H9 (cell line): Measurements from ENCODE around the gene DRICH1. TPM values are rescaled to one million over a fixed set of nuclear protein-coding genes. Genes with fewer than 3 reads are reported as not detected.

Experiments used
- DNase-seq: peaks from one replicate; pipeline ENCODE4 v3.0.0-alpha.2; 2017
- H2AFZ ChIP-seq: one replicate; pipeline ENCODE4 v1.6.1; 2013; ENCODE audit warnings: mild to moderate bottlenecking, low read length, control low read depth, moderate library complexity
- H2AK5ac ChIP-seq: 2 replicates; pipeline ENCODE4 v1.6.1; 2013; ENCODE audit warnings: low read length, control low read depth, mixed read lengths; ENCODE audit not compliant: insufficient read length
- H2BK120ac ChIP-seq: one replicate; pipeline ENCODE4 v1.6.1; 2013; ENCODE audit warnings: low read depth, mild to moderate bottlenecking, low read length, control low read depth, inconsistent platforms; ENCODE audit not compliant: poor library complexity, severe bottlenecking
- H2BK12ac ChIP-seq: 2 replicates; pipeline ENCODE4 v1.6.1; 2013; ENCODE audit warnings: low read length, control low read depth, mixed read lengths, low read depth; ENCODE audit not compliant: insufficient read length
- H2BK15ac ChIP-seq: 2 replicates; pipeline ENCODE4 v1.6.1; 2013; ENCODE audit warnings: low read depth, low read length, control low read depth
- H2BK20ac ChIP-seq: one replicate; pipeline ENCODE4 v1.6.1; 2013; ENCODE audit warnings: low read depth, mild to moderate bottlenecking, low read length, control low read depth, inconsistent platforms; ENCODE audit not compliant: poor library complexity, severe bottlenecking
- H2BK5ac ChIP-seq: 2 replicates; pipeline ENCODE4 v1.6.1; 2013; ENCODE audit warnings: low read length, control low read depth, mixed read lengths; ENCODE audit not compliant: insufficient read length
- H3K14ac ChIP-seq: 2 replicates; pipeline ENCODE4 v1.6.1; 2013; ENCODE audit warnings: low read length, control low read depth; ENCODE audit not compliant: insufficient read depth
- H3K18ac ChIP-seq: 2 replicates; pipeline ENCODE4 v1.6.1; 2013; ENCODE audit warnings: low read depth, mild to moderate bottlenecking, mixed read lengths, low read length, control low read depth; ENCODE audit not compliant: insufficient read length
- H3K23ac ChIP-seq: 2 replicates; pipeline ENCODE4 v1.6.1; 2013; ENCODE audit warnings: low read length, control low read depth, mixed read lengths, low read depth; ENCODE audit not compliant: insufficient read length
- H3K23me2 ChIP-seq: 2 replicates; pipeline ENCODE4 v1.6.1; 2013; ENCODE audit warnings: low read depth, mild to moderate bottlenecking, mixed read lengths, low read length, control low read depth; ENCODE audit not compliant: insufficient read length, poor library complexity, severe bottlenecking
- H3K27ac ChIP-seq: 2 replicates; pipeline ENCODE4 v1.5.1; 2013; ENCODE audit warnings: low read length, control low read depth, mixed read lengths, low read depth; ENCODE audit not compliant: insufficient read length
- H3K27me3 ChIP-seq: 2 replicates; pipeline ENCODE4 v1.6.1; 2013; ENCODE audit warnings: low read length, control low read depth, inconsistent platforms; ENCODE audit not compliant: insufficient read depth
- H3K4ac ChIP-seq: 2 replicates; pipeline ENCODE4 v1.6.1; 2013; ENCODE audit warnings: low read depth, mild to moderate bottlenecking, control low read depth, inconsistent platforms, low read length, moderate library complexity
- H3K4me1 ChIP-seq: 2 replicates; pipeline ENCODE4 v1.6.1; 2013; ENCODE audit warnings: low read length, control low read depth, inconsistent platforms; ENCODE audit not compliant: insufficient read depth
- H3K4me2 ChIP-seq: 2 replicates; pipeline ENCODE4 v1.6.1; 2013; ENCODE audit warnings: low read length, control low read depth, mixed read lengths; ENCODE audit not compliant: insufficient read length, insufficient read depth
- H3K56ac ChIP-seq: 2 replicates; pipeline ENCODE4 v1.6.1; 2013; ENCODE audit warnings: low read depth, mild to moderate bottlenecking, mixed read lengths, low read length, control low read depth; ENCODE audit not compliant: insufficient read length
- H3K79me1 ChIP-seq: 2 replicates; pipeline ENCODE4 v1.6.1; 2013; ENCODE audit warnings: low read depth, mild to moderate bottlenecking, moderate library complexity, low read length, control low read depth, inconsistent platforms; ENCODE audit not compliant: insufficient read depth, poor library complexity, severe bottlenecking
- H3K79me2 ChIP-seq: 2 replicates; pipeline ENCODE4 v1.6.1; 2013; ENCODE audit warnings: low read length, control low read depth, inconsistent platforms; ENCODE audit not compliant: insufficient read depth
- H3K9ac ChIP-seq: 2 replicates; pipeline ENCODE4 v1.6.1; 2013; ENCODE audit warnings: low read length, control low read depth, mixed read lengths; ENCODE audit not compliant: insufficient read length; ENCODE audit errors: extremely low read depth
- H3K9me3 ChIP-seq: one replicate; pipeline ENCODE4 v1.6.1; 2013; ENCODE audit warnings: low read depth, low read length, inconsistent platforms; ENCODE audit not compliant: control insufficient read depth
- H3T11ph ChIP-seq: one replicate; pipeline ENCODE4 v1.6.1; 2013; ENCODE audit warnings: mild to moderate bottlenecking, low read length, control low read depth, inconsistent platforms
- H4K20me1 ChIP-seq: one replicate; pipeline ENCODE4 v1.6.1; 2013; ENCODE audit not compliant: control insufficient read depth, insufficient read length, insufficient read depth
- H4K5ac ChIP-seq: 2 replicates; pipeline ENCODE4 v1.6.1; 2013; ENCODE audit warnings: low read depth, mild to moderate bottlenecking, mixed read lengths, low read length, control low read depth; ENCODE audit not compliant: insufficient read length
- H4K8ac ChIP-seq: replicated peaks from 2 replicates; pipeline ENCODE4 v1.6.1; 2013; ENCODE audit warnings: low read length, control low read depth, mixed read lengths, low read depth; ENCODE audit not compliant: insufficient read length
- H4K91ac ChIP-seq: 2 replicates; pipeline ENCODE4 v1.6.1; 2013; ENCODE audit warnings: low read depth, mild to moderate bottlenecking, moderate library complexity, mixed read lengths, low read length, control low read depth; ENCODE audit not compliant: insufficient read length
- H3K27ac Mint-ChIP-seq, 3 experiments: 2 replicates in 2 of 3; 3 replicates in 1 of 3; pipeline ENCODE4 v1.8.0; 2020 to 2021; ENCODE audit warnings: mixed read lengths in 3 of 3, mild to moderate bottlenecking in 1 of 3, moderate library complexity in 1 of 3
- H3K27me3 Mint-ChIP-seq: 2 replicates; pipeline ENCODE4 v1.8.0; 2021; ENCODE audit warnings: low read depth, mild to moderate bottlenecking, moderate library complexity, mixed read lengths
- H3K36me3 Mint-ChIP-seq, 3 experiments: 2 replicates in 2 of 3; 3 replicates in 1 of 3; pipeline ENCODE4 v1.8.0; 2020 to 2021; ENCODE audit warnings: low read depth in 3 of 3, mixed read lengths in 3 of 3; ENCODE audit not compliant: insufficient read depth in 1 of 3
- H3K4me1 Mint-ChIP-seq, 2 experiments: 2 replicates each; pipeline ENCODE4 v1.8.0; 2020; ENCODE audit warnings: mixed read lengths in 2 of 2
- H3K4me3 Mint-ChIP-seq, 2 experiments: 2 replicates in 1 of 2; 3 replicates in 1 of 2; pipeline ENCODE4 v1.8.0; 2020 to 2021; ENCODE audit warnings: mild to moderate bottlenecking in 2 of 2, mixed read lengths in 2 of 2, moderate library complexity in 1 of 2
- H3K9me3 Mint-ChIP-seq, 2 experiments: 2 replicates in 1 of 2; 3 replicates in 1 of 2; pipeline ENCODE4 v1.8.0; 2020; ENCODE audit warnings: mild to moderate bottlenecking in 2 of 2, mixed read lengths in 2 of 2, moderate library complexity in 1 of 2
- WGBS: extraction: QIAGEN DNeasy Blood & Tissue Kit; methylation state at CpG from one replicate; pipeline ENCODE4 v1.1.7; 2013; ENCODE audit warnings: missing lambda C conversion rate, low lambda C conversion rate, mixed read lengths; ENCODE audit not compliant: insufficient read length; ENCODE audit errors: extremely low coverage; 5-methylcytosine and 5-hydroxymethylcytosine counted together
- total RNA-seq: library from RNA; stranded (reverse); gene quantifications from 2 replicates; pipeline ENCODE4 v1.2.1, GENCODE V29; 2021
- TF ChIP-seq, protein P1 (sequence below): fragments of 200-600 bp; sonication (generic); conservative IDR thresholded peaks from 3 replicates; pipeline ENCODE4 v1.8.0; 2021; ENCODE audit warnings: antibody characterized with exemption, mild to moderate bottlenecking

DRICH1 gene
- total RNA-seq, 1 experiment from 2014 or later: not detected

DNA sequence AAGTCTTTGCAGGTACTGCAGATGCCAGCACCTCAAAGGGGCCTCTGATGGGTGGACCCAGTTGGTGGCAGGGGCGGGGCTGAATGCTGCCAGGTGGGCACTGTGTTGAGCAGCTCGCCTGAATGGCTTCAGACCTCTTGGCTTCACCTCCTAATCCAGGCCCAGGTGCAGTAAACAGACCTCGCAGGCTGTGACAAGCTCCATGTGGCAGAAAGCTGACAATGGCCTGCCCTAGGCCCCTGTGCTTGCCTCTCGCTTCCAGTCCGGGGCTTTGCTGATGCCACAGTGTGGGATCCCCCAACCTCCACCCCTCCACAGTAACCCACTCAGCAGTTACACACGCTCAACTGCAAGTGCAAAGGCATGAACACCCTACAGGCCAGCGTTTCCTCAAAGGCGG is 61.4 kb downstream of the DRICH1 start:
- no peak overlapping the region for H3K27ac ChIP-seq
- H3K27me3 ChIP-seq: peaks cover 7% of the 10 kb centered on the region; the same call in 1 of the 2 replicates
- no peak overlapping the region for H4K5ac ChIP-seq
- no peaks in the 10 kb centered on the region for H3K79me2 ChIP-seq
- no peak overlapping the region for H3K18ac ChIP-seq
- no peak overlapping the region for H3K56ac ChIP-seq
- H2AFZ ChIP-seq: no peak overlapping the region
- H2BK15ac ChIP-seq: no peak overlapping the region
- no CpG with 5 or more reads among the region's 8 CpGs for WGBS
- H3T11ph ChIP-seq: no peak overlapping the region
- Mint-ChIP-seq H3K27ac (no peak overlapping the region), H3K9me3 (peaks cover 3 to 7% of the 10 kb centered on the region in 2 experiments; a peak in 4 of 5 replicates), H3K36me3 (peaks cover 0 to 4% (median 0%) of the 10 kb centered on the region in 3 experiments; a peak in 1 of 7 replicates), H3K4me1 (peaks cover 11 to 13% of the 10 kb centered on the region in 2 experiments), H3K27me3 (peaks cover 89% of the 10 kb centered on the region), H3K4me3 (no peak overlapping the region)
- H3K23me2 ChIP-seq: peaks cover 9% of the 10 kb centered on the region
- H2BK20ac ChIP-seq: no peak overlapping the region
- no peak overlapping the region for H2BK120ac ChIP-seq
- TF ChIP-seq, protein P1, sequence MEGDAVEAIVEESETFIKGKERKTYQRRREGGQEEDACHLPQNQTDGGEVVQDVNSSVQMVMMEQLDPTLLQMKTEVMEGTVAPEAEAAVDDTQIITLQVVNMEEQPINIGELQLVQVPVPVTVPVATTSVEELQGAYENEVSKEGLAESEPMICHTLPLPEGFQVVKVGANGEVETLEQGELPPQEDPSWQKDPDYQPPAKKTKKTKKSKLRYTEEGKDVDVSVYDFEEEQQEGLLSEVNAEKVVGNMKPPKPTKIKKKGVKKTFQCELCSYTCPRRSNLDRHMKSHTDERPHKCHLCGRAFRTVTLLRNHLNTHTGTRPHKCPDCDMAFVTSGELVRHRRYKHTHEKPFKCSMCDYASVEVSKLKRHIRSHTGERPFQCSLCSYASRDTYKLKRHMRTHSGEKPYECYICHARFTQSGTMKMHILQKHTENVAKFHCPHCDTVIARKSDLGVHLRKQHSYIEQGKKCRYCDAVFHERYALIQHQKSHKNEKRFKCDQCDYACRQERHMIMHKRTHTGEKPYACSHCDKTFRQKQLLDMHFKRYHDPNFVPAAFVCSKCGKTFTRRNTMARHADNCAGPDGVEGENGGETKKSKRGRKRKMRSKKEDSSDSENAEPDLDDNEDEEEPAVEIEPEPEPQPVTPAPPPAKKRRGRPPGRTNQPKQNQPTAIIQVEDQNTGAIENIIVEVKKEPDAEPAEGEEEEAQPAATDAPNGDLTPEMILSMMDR: no peak
- H3K4me1 ChIP-seq: no peaks in the 10 kb centered on the region; the same call in 1 of the 2 replicates
- H2BK12ac ChIP-seq: no peak overlapping the region
- H2AK5ac ChIP-seq: no peak overlapping the region
- no peaks in the 10 kb centered on the region for H3K79me1 ChIP-seq
- no peak overlapping the region for H3K14ac ChIP-seq
- H3K4ac ChIP-seq: no peak overlapping the region
- no peak overlapping the region for H3K4me2 ChIP-seq
- H4K20me1 ChIP-seq: no peaks in the 10 kb centered on the region
- no peak overlapping the region for H3K9ac ChIP-seq
- no peaks in the 10 kb centered on the region for H3K9me3 ChIP-seq
- no peak for DNase-seq
- H2BK5ac ChIP-seq: no peak overlapping the region
- no peak overlapping the region for H4K8ac ChIP-seq
- no peak overlapping the region for H4K91ac ChIP-seq
- no peak overlapping the region for H3K23ac ChIP-seq
